SK-N-SH treated with all-trans-retinoic acid at 6 μM for 48 hours (cell line): ENCODE results near the gene TPP2.

Source experiments
- ATAC-seq: fragments of 200-7000 bp; cut with Tn5 transposase; 3 replicates; pipeline ENCODE4 v1.9.1; 2020; ENCODE audit warnings: mild to moderate bottlenecking, moderate library complexity
- ARNTL ChIP-seq: fragments of 450-650 bp; formaldehyde crosslinking; IDR thresholded peaks from 2 replicates; pipeline ENCODE4 v1.5.0; 2020; ENCODE audit warnings: low read depth, mild to moderate bottlenecking, moderate library complexity, borderline replicate concordance
- CREB5 ChIP-seq: fragments of 250-450 bp; sonication (Bioruptor Pico); IDR thresholded peaks from 2 replicates; pipeline ENCODE4 v1.5.1; 2020; ENCODE audit warnings: low read depth, mild to moderate bottlenecking, moderate library complexity
- CSDC2 ChIP-seq: fragments of 250-450 bp; sonication (Bioruptor Pico); IDR thresholded peaks from 2 replicates; pipeline ENCODE4 v1.5.0; 2020; ENCODE audit warnings: mild to moderate bottlenecking, moderate library complexity
- CSRNP3 ChIP-seq: fragments of 250-450 bp; sonication (Bioruptor Pico); IDR thresholded peaks from 2 replicates; pipeline ENCODE4 v1.5.1; 2021; ENCODE audit warnings: mild to moderate bottlenecking, moderate library complexity
- ESRRG ChIP-seq: fragments of 250-450 bp; sonication (Bioruptor Pico); IDR thresholded peaks from 2 replicates; pipeline ENCODE4 v1.6.1; 2021; ENCODE audit warnings: mild to moderate bottlenecking
- GLIS3 ChIP-seq: fragments of 250-450 bp; sonication (Bioruptor Pico); IDR thresholded peaks from 2 replicates; pipeline ENCODE4 v1.5.0; 2020; ENCODE audit warnings: mild to moderate bottlenecking, moderate library complexity
- ISL1 ChIP-seq: fragments of 250-450 bp; sonication (Bioruptor Pico); IDR thresholded peaks from 2 replicates; pipeline ENCODE4 v2.1.2; 2022; ENCODE audit warnings: mild to moderate bottlenecking, moderate library complexity
- OSR1 ChIP-seq: fragments of 250-450 bp; sonication (Bioruptor Pico); IDR thresholded peaks from 2 replicates; pipeline ENCODE4 v1.8.0; 2022; ENCODE audit warnings: moderate library complexity, mild to moderate bottlenecking, inconsistent platforms
- PATZ1 ChIP-seq: fragments of 250-450 bp; sonication (Bioruptor Pico); IDR thresholded peaks from 2 replicates; pipeline ENCODE4 v1.8.0; 2020; ENCODE audit warnings: mild to moderate bottlenecking, moderate library complexity, borderline replicate concordance
- POU6F1 ChIP-seq: fragments of 250-450 bp; sonication (Bioruptor Pico); IDR thresholded peaks from 2 replicates; pipeline ENCODE4 v1.8.0; 2021; ENCODE audit warnings: low read depth, mild to moderate bottlenecking, moderate library complexity, borderline replicate concordance
- PPARA ChIP-seq: fragments of 250-450 bp; sonication (Bioruptor Pico); IDR thresholded peaks from 2 replicates; pipeline ENCODE4 v1.5.0; 2020; ENCODE audit warnings: mild to moderate bottlenecking, borderline replicate concordance
- RARB ChIP-seq: fragments of 250-450 bp; sonication (Bioruptor Pico); IDR thresholded peaks from 2 replicates; pipeline ENCODE4 v1.8.0; 2021; ENCODE audit warnings: mild to moderate bottlenecking, moderate library complexity
- SNAI2 ChIP-seq: fragments of 250-450 bp; sonication (Bioruptor Pico); IDR thresholded peaks from 2 replicates; pipeline ENCODE4 v1.5.0; 2020; ENCODE audit warnings: mild to moderate bottlenecking, moderate library complexity
- TCF4 ChIP-seq: fragments of 250-450 bp; sonication (Bioruptor Pico); IDR thresholded peaks from 2 replicates; pipeline ENCODE4 v1.8.0; 2021; ENCODE audit warnings: mild to moderate bottlenecking, moderate library complexity, borderline replicate concordance
- TOX ChIP-seq: fragments of 250-450 bp; sonication (Bioruptor Pico); IDR thresholded peaks from 2 replicates; pipeline ENCODE4 v1.8.0; 2021; ENCODE audit warnings: mild to moderate bottlenecking, moderate library complexity, borderline replicate concordance
- TSHZ2 ChIP-seq: fragments of 250-450 bp; sonication (Bioruptor Pico); IDR thresholded peaks from 2 replicates; pipeline ENCODE4 v1.5.0; 2020; ENCODE audit warnings: mild to moderate bottlenecking, moderate library complexity
- ZC3H10 ChIP-seq: fragments of 250-450 bp; sonication (Bioruptor Pico); IDR thresholded peaks from 2 replicates; pipeline ENCODE4 v1.5.1; 2021; ENCODE audit warnings: mild to moderate bottlenecking, moderate library complexity
- ZFP3 ChIP-seq: fragments of 250-450 bp; sonication (Bioruptor Pico); IDR thresholded peaks from 2 replicates; pipeline ENCODE4 v1.5.0; 2020; ENCODE audit warnings: mild to moderate bottlenecking, moderate library complexity
- ZFP30 ChIP-seq: fragments of 450-650 bp; formaldehyde crosslinking; IDR thresholded peaks from 2 replicates; pipeline ENCODE4 v1.5.0; 2022; ENCODE audit warnings: mild to moderate bottlenecking, moderate library complexity
- ZNF565 ChIP-seq: fragments of 450-650 bp; formaldehyde crosslinking; conservative IDR thresholded peaks from 2 replicates; pipeline ENCODE4 v1.5.0; 2020; ENCODE audit warnings: low read depth, mild to moderate bottlenecking, moderate library complexity
- ZNF70 ChIP-seq: fragments of 450-650 bp; formaldehyde crosslinking; IDR thresholded peaks from 2 replicates; pipeline ENCODE4 v1.5.0; 2020; ENCODE audit warnings: mild to moderate bottlenecking, moderate library complexity
- ZNF8 ChIP-seq: fragments of 450-650 bp; formaldehyde crosslinking; IDR thresholded peaks from 2 replicates; pipeline ENCODE4 v1.5.0; 2020; ENCODE audit warnings: mild to moderate bottlenecking, moderate library complexity

TPP2 gene

GRCh38 chr13:102698649-102698980 lies 101.8 kb downstream of the TPP2 start:
- TF ChIP-seq ZC3H10 (CRISPR knock-in tag), result no peak
- TF ChIP-seq TSHZ2 (CRISPR knock-in tag), result no peak
- TF ChIP-seq CSDC2 (CRISPR knock-in tag), result no peak
- no peak for TF ChIP-seq ISL1
- no peak for TF ChIP-seq PATZ1
- TF ChIP-seq OSR1, result no peak
- TF ChIP-seq ZNF565 (CRISPR knock-in tag), result no peak
- TF ChIP-seq ZFP3 (CRISPR knock-in tag), result no peak
- TF ChIP-seq ZNF8 (CRISPR knock-in tag), result no peak
- no peak for TF ChIP-seq GLIS3 (CRISPR knock-in tag)
- ATAC-seq, result no peak

GRCh38 chr13:102699504-102699903 lies 102.7 kb downstream of the TPP2 start:
- TF ChIP-seq TCF4 (CRISPR knock-in tag) (no peak), TSHZ2 (CRISPR knock-in tag) (no peak), ARNTL (no peak), CREB5 (no peak), ISL1 (no peak), ZFP3 (CRISPR knock-in tag) (no peak), PPARA (CRISPR knock-in tag) (no peak), SNAI2 (CRISPR knock-in tag) (no peak), POU6F1 (CRISPR knock-in tag) (no peak), CSDC2 (CRISPR knock-in tag) (no peak), ZC3H10 (CRISPR knock-in tag) (no peak), ZFP30 (CRISPR knock-in tag) (no peak), RARB (CRISPR knock-in tag) (no peak), ZNF70 (CRISPR knock-in tag) (no peak), TOX (no peak), CSRNP3 (CRISPR knock-in tag) (no peak), OSR1 (no peak), ESRRG (CRISPR knock-in tag) (no peak), ZNF565 (CRISPR knock-in tag) (no peak), ZNF8 (CRISPR knock-in tag) (no peak)

More at GRCh38 chr13:102699504-102699903, 102.7 kb downstream of the TPP2 start:
- ATAC-seq, result no peak
